GM23248 (cell line): ENCODE results near the gene AGRP.

Experiments
- EZH2 ChIP-seq: fragments of 200-600 bp; sonication (generic); IDR thresholded peaks from 2 replicates; pipeline ENCODE4 v1.6.1; 2018; ENCODE audit warnings: antibody characterized with exemption, mild to moderate bottlenecking; ENCODE audit not compliant: insufficient read depth, poor library complexity, severe bottlenecking
- EZH2phosphoT487 ChIP-seq: fragments of 200-600 bp; sonication (generic); IDR thresholded peaks from 2 replicates; pipeline ENCODE4 v1.6.1; 2018; ENCODE audit warnings: antibody characterized with exemption, moderate library complexity, mild to moderate bottlenecking, low read depth; ENCODE audit not compliant: insufficient read depth

GRCh38 chr16:67445126-67445426, 38.3 kb downstream of the AGRP start:
- TF ChIP-seq EZH2 (no peak), EZH2phosphoT487 (no peak)
